ENCODE results near the gene EYS. TPM values are rescaled to one million over a fixed set of nuclear protein-coding genes. Genes with fewer than 3 reads are reported as not detected.
"Not testable (repeated sequence)": the region's sequence is repeated elsewhere in the genome, so short reads cannot be mapped to it uniquely, and the experiment has no call there.

The EYS gene
- total and polyA plus RNA-seq, 4 donors, result not detected

DNA sequence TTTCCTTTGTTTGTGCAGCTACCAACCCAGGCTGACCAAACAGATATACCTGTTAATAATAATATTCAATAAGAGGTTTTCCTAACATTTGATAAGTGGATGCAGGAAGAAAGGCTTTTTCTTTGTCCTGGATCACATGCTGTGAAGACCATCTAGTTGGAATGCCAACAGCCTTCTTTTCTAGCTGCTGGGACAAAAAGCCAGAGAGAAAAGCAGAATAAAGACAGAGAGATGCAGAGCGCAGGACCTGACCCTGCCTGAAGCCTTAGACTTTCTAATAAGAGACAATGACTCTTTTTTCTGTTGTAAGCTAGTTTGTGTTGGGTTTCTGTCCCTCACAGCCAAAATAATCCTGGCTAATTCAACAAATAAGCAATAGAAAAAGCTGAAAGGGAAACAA, 1763.2 kb downstream of the EYS start:
- no peaks in the 10 kb centered on the region for H3K27me3 ChIP-seq (ENCODE audit: control insufficient read depth in 1 of 2, insufficient read depth in 2 of 2, low read length in 1 of 2)
- no peak for DNase-seq
- H3K27ac ChIP-seq (ENCODE audit: low read depth in 1 of 2, low read length in 2 of 2), result no peak overlapping the region
- intact Hi-C loops (cut with DNase I), result no loop called here
- ATAC-seq (ENCODE audit: low FRiP score), result no peak
- H3K9me3 ChIP-seq (ENCODE audit: control insufficient read depth, low read length), result no peaks in the 10 kb centered on the region
- WGBS, 2 donors, result 74 to 90% methylated on average over 1 of the region's 1 CpG
- H3K4me1 ChIP-seq (ENCODE audit: control insufficient read depth in 1 of 2, insufficient read depth in 2 of 2, low read length in 2 of 2), result no peaks in the 10 kb centered on the region
- H3K4me3 ChIP-seq (ENCODE audit: low read length in 2 of 2), result no peak overlapping the region
- H3K36me3 ChIP-seq (ENCODE audit: control insufficient read depth in 1 of 2, insufficient read depth in 2 of 2, low read length in 1 of 2), result no peaks in the 10 kb centered on the region

DNA sequence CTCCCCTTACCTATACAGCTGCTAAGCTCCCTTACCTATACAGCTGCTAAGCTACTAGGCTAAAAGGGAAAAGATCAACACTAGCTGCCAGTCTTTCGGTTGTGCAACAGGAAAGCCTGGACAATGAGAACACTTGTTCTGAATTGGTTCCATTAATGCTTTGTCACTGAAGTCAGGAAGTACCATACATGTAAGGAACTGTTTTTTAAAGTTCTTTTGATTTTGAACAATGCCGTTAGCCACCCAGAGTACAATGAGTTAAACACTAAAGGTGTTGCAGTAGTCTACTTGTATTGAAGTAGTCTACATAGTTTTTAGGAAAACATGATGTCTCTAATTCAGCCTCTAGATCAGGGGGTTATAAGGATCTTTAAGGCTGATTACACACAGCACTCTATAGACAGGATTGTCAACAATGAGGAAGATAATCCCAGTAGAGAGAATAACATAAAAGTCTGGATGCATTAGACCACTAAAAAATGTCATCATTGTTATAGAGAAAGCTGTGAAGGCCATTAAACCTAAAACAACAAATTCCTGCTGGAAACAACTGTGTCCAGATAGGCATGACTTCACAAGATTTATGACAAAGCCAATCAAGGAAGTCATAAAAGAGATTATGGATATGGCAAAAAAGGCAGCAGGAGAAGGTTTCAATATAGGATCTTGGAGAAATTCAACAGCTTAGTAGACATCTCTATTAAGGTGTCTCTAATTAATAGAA, 1765.1 kb downstream of the EYS start:
- intact Hi-C loops (cut with DNase I), result no loop called here
- no peaks in the 10 kb centered on the region for H3K9me3 ChIP-seq (ENCODE audit: control insufficient read depth, low read length)
- no peaks in the 10 kb centered on the region for H3K4me1 ChIP-seq (ENCODE audit: control insufficient read depth in 1 of 2, insufficient read depth in 2 of 2, low read length in 2 of 2)
- no peak overlapping the region for H3K27ac ChIP-seq (ENCODE audit: low read depth in 1 of 2, low read length in 2 of 2)
- H3K27me3 ChIP-seq (ENCODE audit: control insufficient read depth in 1 of 2, insufficient read depth in 2 of 2, low read length in 1 of 2), result no peaks in the 10 kb centered on the region
- DNase-seq (no peak), ATAC-seq (ENCODE audit: low FRiP score) (no peak)
- no peaks in the 10 kb centered on the region for H3K36me3 ChIP-seq (ENCODE audit: control insufficient read depth in 1 of 2, insufficient read depth in 2 of 2, low read length in 1 of 2)
- 72 to 74% methylated on average over 2 of the region's 2 CpGs for WGBS, 2 donors
- H3K4me3 ChIP-seq (ENCODE audit: low read length in 2 of 2), result no peak overlapping the region

DNA sequence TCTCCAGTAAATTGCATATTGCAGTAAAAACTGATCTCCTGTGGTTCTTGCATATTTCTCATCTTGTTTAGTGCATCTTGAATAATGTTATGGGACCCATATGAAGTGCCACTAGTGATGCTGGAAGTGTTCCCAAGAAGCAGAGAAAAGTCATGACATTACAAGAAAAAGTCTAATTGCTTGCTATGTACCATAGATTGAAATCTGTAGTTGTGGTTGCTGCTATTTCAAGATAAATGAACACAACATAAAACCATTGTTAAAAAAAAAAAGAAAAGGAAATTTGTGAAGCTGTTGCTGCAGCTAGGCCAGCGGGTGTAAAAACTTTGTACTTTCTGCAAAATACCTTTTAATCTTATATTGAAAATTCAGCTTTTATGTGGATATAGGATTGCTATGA, 1767.0 kb downstream of the EYS start:
- H3K27ac ChIP-seq (ENCODE audit: low read depth in 1 of 2, low read length in 2 of 2), result no peak overlapping the region
- H3K4me3 ChIP-seq (ENCODE audit: low read length in 2 of 2), result no peak overlapping the region
- no peaks in the 10 kb centered on the region for H3K9me3 ChIP-seq (ENCODE audit: control insufficient read depth, low read length)
- WGBS, 2 donors, result 82 to 92% methylated on average over 1 of the region's 1 CpG
- H3K36me3 ChIP-seq (ENCODE audit: control insufficient read depth in 1 of 2, insufficient read depth in 2 of 2, low read length in 1 of 2), result no peaks in the 10 kb centered on the region
- H3K4me1 ChIP-seq (ENCODE audit: control insufficient read depth in 1 of 2, insufficient read depth in 2 of 2, low read length in 2 of 2), result no peaks in the 10 kb centered on the region
- intact Hi-C loops (cut with DNase I), result no loop called here
- no peaks in the 10 kb centered on the region for H3K27me3 ChIP-seq (ENCODE audit: control insufficient read depth in 1 of 2, insufficient read depth in 2 of 2, low read length in 1 of 2)
- ATAC-seq (ENCODE audit: low FRiP score) (no peak), DNase-seq (no peak)

DNA sequence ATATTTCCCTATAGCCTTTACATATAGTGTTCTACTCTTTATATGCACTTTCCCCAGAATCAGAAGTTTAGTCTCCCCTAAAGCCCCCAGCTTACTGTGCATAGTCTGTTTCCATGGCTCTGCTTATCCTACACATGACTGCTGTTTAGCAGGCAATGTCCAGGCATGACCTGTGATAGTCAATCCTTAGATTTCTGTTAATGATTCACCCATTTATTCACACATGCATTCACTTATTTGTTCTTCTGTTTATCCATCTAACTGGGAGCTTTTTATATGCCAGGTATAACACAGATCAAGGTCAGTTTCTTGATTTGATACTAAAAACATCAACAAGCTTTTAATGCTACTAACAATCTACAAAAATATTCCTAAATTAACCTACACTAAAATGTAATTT, 1770.6 kb downstream of the EYS start:
- no peaks in the 10 kb centered on the region for H3K4me1 ChIP-seq (ENCODE audit: control insufficient read depth in 1 of 2, insufficient read depth in 2 of 2, low read length in 2 of 2)

DNA sequence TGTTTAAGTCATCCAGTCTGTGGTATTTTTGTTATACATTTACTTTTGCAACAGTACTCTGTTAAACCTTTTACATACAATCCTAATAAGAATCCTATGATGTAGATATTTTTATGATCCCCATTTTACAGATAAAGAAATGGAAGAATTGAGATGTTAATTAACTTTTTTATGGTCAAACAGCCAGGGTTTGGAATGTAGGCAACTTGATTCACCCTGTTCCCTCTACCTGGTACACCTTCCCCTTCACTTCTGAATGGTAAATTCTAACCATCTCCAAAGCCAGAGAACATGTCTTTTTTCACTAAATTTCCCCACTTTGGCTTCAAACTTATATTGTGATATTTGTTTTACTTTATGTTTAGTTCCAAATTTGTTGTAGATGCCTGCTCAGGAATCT, 1771.3 kb downstream of the EYS start:
- Histone ChIP-seq H3K4me3 (ENCODE audit: low read length in 2 of 2) (no peak overlapping the region), H3K27me3 (ENCODE audit: control insufficient read depth in 1 of 2, insufficient read depth in 2 of 2, low read length in 1 of 2) (no peaks in the 10 kb centered on the region), H3K4me1 (ENCODE audit: control insufficient read depth in 1 of 2, insufficient read depth in 2 of 2, low read length in 2 of 2) (no peaks in the 10 kb centered on the region), H3K36me3 (ENCODE audit: control insufficient read depth in 1 of 2, insufficient read depth in 2 of 2, low read length in 1 of 2) (no peaks in the 10 kb centered on the region), H3K9me3 (ENCODE audit: control insufficient read depth, low read length) (no peaks in the 10 kb centered on the region), H3K27ac (ENCODE audit: low read depth in 1 of 2, low read length in 2 of 2) (no peak overlapping the region)
- intact Hi-C loops (cut with DNase I), result no loop called here
- no peak for DNase-seq
- no peak for ATAC-seq (ENCODE audit: low FRiP score)

More for the DNA sequence above, 1770.6 kb downstream of the EYS start:
- ATAC-seq (ENCODE audit: low FRiP score), result no peak
- H3K4me3 ChIP-seq (ENCODE audit: low read length in 2 of 2), result no peak overlapping the region
- no peaks in the 10 kb centered on the region for H3K36me3 ChIP-seq (ENCODE audit: control insufficient read depth in 1 of 2, insufficient read depth in 2 of 2, low read length in 1 of 2)
- H3K9me3 ChIP-seq (ENCODE audit: control insufficient read depth, low read length), result no peaks in the 10 kb centered on the region
- H3K27ac ChIP-seq (ENCODE audit: low read depth in 1 of 2, low read length in 2 of 2), result no peak overlapping the region
- H3K27me3 ChIP-seq (ENCODE audit: control insufficient read depth in 1 of 2, insufficient read depth in 2 of 2, low read length in 1 of 2), result no peaks in the 10 kb centered on the region
- intact Hi-C loops (cut with DNase I), result no loop called here
- no peak for DNase-seq

DNA sequence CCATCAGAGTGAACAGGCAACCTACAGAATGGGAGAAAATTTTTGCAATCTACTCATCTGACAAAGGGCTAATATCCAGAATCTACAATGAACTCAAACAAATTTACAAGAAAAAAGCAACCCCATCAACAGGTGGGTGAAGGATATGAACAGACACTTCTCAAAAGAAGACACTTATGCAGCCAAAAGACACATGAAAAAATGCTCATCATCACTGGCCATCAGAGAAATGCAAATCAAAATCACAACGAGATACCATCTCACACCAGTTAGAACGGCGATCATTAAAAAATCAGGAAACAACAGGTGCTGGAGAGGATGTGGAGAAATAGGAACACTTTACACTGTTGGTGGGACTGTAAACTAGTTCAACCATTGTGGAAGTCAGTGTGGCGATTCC, 1773.1 kb downstream of the EYS start:
- intact Hi-C loops (cut with DNase I); H3K27ac ChIP-seq (ENCODE audit: low read depth in 1 of 2, low read length in 2 of 2); H3K36me3 ChIP-seq (ENCODE audit: control insufficient read depth in 1 of 2, insufficient read depth in 2 of 2, low read length in 1 of 2); H3K27me3 ChIP-seq (ENCODE audit: control insufficient read depth in 1 of 2, insufficient read depth in 2 of 2, low read length in 1 of 2); H3K4me3 ChIP-seq (ENCODE audit: low read length in 2 of 2); H3K9me3 ChIP-seq (ENCODE audit: control insufficient read depth, low read length); DNase-seq; ATAC-seq (ENCODE audit: low FRiP score); H3K4me1 ChIP-seq (ENCODE audit: control insufficient read depth in 1 of 2, insufficient read depth in 2 of 2, low read length in 2 of 2): not testable (repeated sequence)
- 88 to 100% methylated on average over 3 of the region's 4 CpGs for WGBS, 2 donors

DNA sequence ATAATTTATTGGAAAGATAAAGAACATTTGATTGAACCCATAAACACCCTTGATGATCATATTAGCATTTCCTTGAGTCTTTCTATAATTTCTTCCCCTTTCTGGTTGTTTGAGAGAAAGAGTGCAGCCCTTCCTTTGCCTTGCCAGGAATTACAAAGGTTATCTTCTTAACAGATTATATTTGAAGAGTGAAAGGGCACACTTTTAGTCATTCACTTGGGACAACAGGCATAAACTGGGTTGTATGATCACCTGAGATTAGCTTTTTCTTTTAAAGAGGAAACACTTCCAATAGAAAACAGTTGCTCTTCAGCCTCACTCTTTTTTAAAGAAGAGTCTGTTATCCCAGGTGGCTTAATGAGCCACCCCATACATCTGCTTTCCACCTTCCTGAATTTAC, 1776.2 kb downstream of the EYS start:
- no peaks in the 10 kb centered on the region for H3K36me3 ChIP-seq (ENCODE audit: control insufficient read depth in 1 of 2, insufficient read depth in 2 of 2, low read length in 1 of 2)
- H3K27me3 ChIP-seq (ENCODE audit: control insufficient read depth in 1 of 2, insufficient read depth in 2 of 2, low read length in 1 of 2), result no peaks in the 10 kb centered on the region
- H3K9me3 ChIP-seq (ENCODE audit: control insufficient read depth, low read length), result no peaks in the 10 kb centered on the region
- ATAC-seq (ENCODE audit: low FRiP score), result no peak
- intact Hi-C loops (cut with DNase I), result no loop called here
- H3K27ac ChIP-seq (ENCODE audit: low read depth in 1 of 2, low read length in 2 of 2), result no peak overlapping the region
- no peaks in the 10 kb centered on the region for H3K4me1 ChIP-seq (ENCODE audit: control insufficient read depth in 1 of 2, insufficient read depth in 2 of 2, low read length in 2 of 2)
- H3K4me3 ChIP-seq (ENCODE audit: low read length in 2 of 2), result no peak overlapping the region
- no peak for DNase-seq

DNA sequence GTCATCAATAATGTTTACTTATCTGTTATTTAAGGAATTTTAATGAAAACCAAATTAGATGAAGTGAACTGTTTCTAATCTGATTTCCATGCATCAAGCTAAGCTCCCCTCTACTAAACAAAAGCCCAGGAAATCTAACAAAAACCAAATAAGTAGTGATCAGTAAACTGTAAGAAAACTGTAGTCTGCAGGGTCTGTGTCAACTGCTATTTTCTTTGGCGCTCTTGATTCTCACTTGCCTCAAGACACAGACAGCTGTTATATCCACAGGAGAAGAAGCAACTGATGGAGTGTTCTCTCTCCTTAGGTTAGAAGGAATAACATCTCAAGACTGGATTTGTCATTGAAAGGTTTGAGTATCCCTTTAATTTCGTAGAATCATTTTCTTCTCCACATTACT, 1777.9 kb downstream of the EYS start:
- no peaks in the 10 kb centered on the region for H3K27me3 ChIP-seq (ENCODE audit: control insufficient read depth in 1 of 2, insufficient read depth in 2 of 2, low read length in 1 of 2)
- intact Hi-C loops (cut with DNase I), result no loop called here
- H3K9me3 ChIP-seq (ENCODE audit: control insufficient read depth, low read length), result no peaks in the 10 kb centered on the region
- 65 to 77% methylated on average over 2 of the region's 2 CpGs for WGBS, 2 donors
- no peak overlapping the region for H3K27ac ChIP-seq (ENCODE audit: low read depth in 1 of 2, low read length in 2 of 2)
- DNase-seq (no peak), ATAC-seq (ENCODE audit: low FRiP score) (no peak)
- no peaks in the 10 kb centered on the region for H3K4me1 ChIP-seq (ENCODE audit: control insufficient read depth in 1 of 2, insufficient read depth in 2 of 2, low read length in 2 of 2)
- H3K4me3 ChIP-seq (ENCODE audit: low read length in 2 of 2), result no peak overlapping the region
- no peaks in the 10 kb centered on the region for H3K36me3 ChIP-seq (ENCODE audit: control insufficient read depth in 1 of 2, insufficient read depth in 2 of 2, low read length in 1 of 2)

DNA sequence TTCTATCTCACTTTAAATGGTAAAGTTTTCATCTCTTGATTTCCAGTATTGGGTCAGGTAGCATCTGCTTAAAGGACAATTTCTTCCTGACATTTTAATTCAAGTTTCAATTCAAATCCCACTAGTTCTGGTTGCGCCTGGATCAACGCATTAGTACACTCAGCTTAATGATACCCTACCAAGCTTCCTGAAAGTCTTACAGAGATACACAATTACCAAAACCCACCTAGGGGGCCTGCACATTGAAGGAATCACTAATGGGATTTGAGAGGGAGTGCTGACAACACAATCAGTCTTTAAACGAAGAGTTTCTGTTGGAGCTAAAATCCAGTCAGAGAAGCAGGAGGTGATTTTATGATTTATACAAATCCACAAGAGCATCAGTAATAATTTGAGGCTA, 1778.4 kb downstream of the EYS start:
- Histone ChIP-seq H3K27ac (ENCODE audit: low read depth in 1 of 2, low read length in 2 of 2) (no peak overlapping the region), H3K4me1 (ENCODE audit: control insufficient read depth in 1 of 2, insufficient read depth in 2 of 2, low read length in 2 of 2) (no peaks in the 10 kb centered on the region), H3K36me3 (ENCODE audit: control insufficient read depth in 1 of 2, insufficient read depth in 2 of 2, low read length in 1 of 2) (no peaks in the 10 kb centered on the region), H3K27me3 (ENCODE audit: control insufficient read depth in 1 of 2, insufficient read depth in 2 of 2, low read length in 1 of 2) (no peaks in the 10 kb centered on the region), H3K9me3 (ENCODE audit: control insufficient read depth, low read length) (no peaks in the 10 kb centered on the region), H3K4me3 (ENCODE audit: low read length in 2 of 2) (no peak overlapping the region)
- DNase-seq (no peak), ATAC-seq (ENCODE audit: low FRiP score) (no peak)
- WGBS, 2 donors, result 72 to 73% methylated on average over 3 of the region's 3 CpGs
- intact Hi-C loops (cut with DNase I), result no loop called here
